CD4-positive, alpha-beta T cell treated with Interleukin-2 at 100 ng/mL for 4 hours (primary cell): Measurements from ENCODE around the gene GPR75.
"Not testable (repeated sequence)": the region's sequence is repeated elsewhere in the genome, so short reads cannot be mapped to it uniquely, and the experiment has no call there.

Experiments used
- DNase-seq: peaks from one replicate; pipeline ENCODE4 v3.0.0-alpha.2; 2020; ENCODE audit warnings: low spot score

Gene GPR75

GRCh38 chr2:53852532-53852931 is 7.2 kb downstream of the GPR75 start:
- DNase-seq = no peak

- DNase-seq = not testable (repeated sequence)
Measured at GRCh38 chr2:53851052-53851757, 8.6 kb downstream of the GPR75 start.

GRCh38 chr2:53848062-53848461 is 11.7 kb downstream of the GPR75 start:
- no peak for DNase-seq

- no peak for DNase-seq
Measured at GRCh38 chr2:53843595-53843994, 16.2 kb downstream of the GPR75 start.

GRCh38 chr2:53842891-53843290 is 16.9 kb downstream of the GPR75 start:
- DNase-seq = no peak

- not testable (repeated sequence) for DNase-seq
Measured at GRCh38 chr2:53841651-53842050, 18.1 kb downstream of the GPR75 start.

GRCh38 chr2:53840580-53840979 is 19.2 kb downstream of the GPR75 start:
- DNase-seq = no peak

- not testable (repeated sequence) for DNase-seq
Measured at GRCh38 chr2:53829980-53830290, 29.8 kb downstream of the GPR75 start.

- no peak for DNase-seq
Measured at GRCh38 chr2:53829273-53829979, 30.3 kb downstream of the GPR75 start.

GRCh38 chr2:53828331-53828730 is 31.4 kb downstream of the GPR75 start:
- no peak for DNase-seq

GRCh38 chr2:53827398-53828175 is 32.2 kb downstream of the GPR75 start:
- no peak for DNase-seq

- DNase-seq = no peak
Measured at GRCh38 chr2:53826587-53827397, 33.0 kb downstream of the GPR75 start.

GRCh38 chr2:53826030-53826410 is 33.7 kb downstream of the GPR75 start:
- no peak for DNase-seq

GRCh38 chr2:53823639-53824038 is 36.1 kb downstream of the GPR75 start:
- not testable (repeated sequence) for DNase-seq

GRCh38 chr2:53821810-53822209 is 38.0 kb downstream of the GPR75 start:
- no peak for DNase-seq

- DNase-seq = no peak
Measured at GRCh38 chr2:53820711-53821110, 39.1 kb downstream of the GPR75 start.

- DNase-seq = no peak
Measured at GRCh38 chr2:53820048-53820447, 39.7 kb downstream of the GPR75 start.

- DNase-seq = no peak
Measured at GRCh38 chr2:53819634-53820033, 40.1 kb downstream of the GPR75 start.

- DNase-seq = no peak
Measured at GRCh38 chr2:53818854-53819435, 40.8 kb downstream of the GPR75 start.

GRCh38 chr2:53813151-53813550 is 46.6 kb downstream of the GPR75 start:
- DNase-seq = no peak

- DNase-seq = no peak
Measured at GRCh38 chr2:53811601-53812000, 48.2 kb downstream of the GPR75 start.
